DMS79 treated with DMSO at 0.1 percent for 48 hours (cell line): ENCODE data around the gene DCAF8.
A peak's percentile ranks its signal among the peaks of the same experiment; 100 is the strongest.

Source experiments
- DNase-seq: peaks from one replicate; lab custom pipeline; 2025; lab: John Stamatoyannopoulos, UW

Gene DCAF8

GRCh38 chr1:160204526-160205241 is 57.7 kb downstream of the DCAF8 start:
- DNase-seq, result no peak

GRCh38 chr1:160200786-160201185 is 61.6 kb downstream of the DCAF8 start:
- no peak for DNase-seq

- DNase-seq, result no peak
Observed at GRCh38 chr1:160197231-160197630, 65.1 kb downstream of the DCAF8 start.

GRCh38 chr1:160196143-160196542 is 66.2 kb downstream of the DCAF8 start:
- no peak for DNase-seq

GRCh38 chr1:160194737-160195059 is 67.7 kb downstream of the DCAF8 start:
- DNase-seq, result no peak

GRCh38 chr1:160193832-160194736 is 68.3 kb downstream of the DCAF8 start:
- DNase-seq, result no peak

GRCh38 chr1:160193091-160193819 is 69.1 kb downstream of the DCAF8 start:
- peak; percentile 63 for DNase-seq

- no peak for DNase-seq
Observed at GRCh38 chr1:160192234-160192633, 70.1 kb downstream of the DCAF8 start.

GRCh38 chr1:160191756-160192155 is 70.6 kb downstream of the DCAF8 start:
- DNase-seq, result no peak

GRCh38 chr1:160189649-160190625 is 72.4 kb downstream of the DCAF8 start, which contains the start of gene CASQ1:
Gene CASQ1, plus strand, starts transcription at chr1:160190575. Its CDS starts 177 bp downstream, at chr1:160190752.
- no peak for DNase-seq

GRCh38 chr1:160188341-160188740 is 74.0 kb downstream of the DCAF8 start:
- DNase-seq, result no peak

- no peak for DNase-seq
Observed at GRCh38 chr1:160187407-160187806, 74.9 kb downstream of the DCAF8 start.

- no peak for DNase-seq
Observed at GRCh38 chr1:160186729-160187128, 75.6 kb downstream of the DCAF8 start.

- DNase-seq, result no peak
Observed at GRCh38 chr1:160186246-160186645, 76.1 kb downstream of the DCAF8 start.

- no peak for DNase-seq
Observed at GRCh38 chr1:160179336-160179735, 83.0 kb downstream of the DCAF8 start.

GRCh38 chr1:160178731-160179130 is 83.6 kb downstream of the DCAF8 start:
- no peak for DNase-seq

- DNase-seq, result no peak
Observed at GRCh38 chr1:160177667-160178066, 84.7 kb downstream of the DCAF8 start.

- no peak for DNase-seq
Observed at GRCh38 chr1:160177231-160177630, 85.1 kb downstream of the DCAF8 start.

GRCh38 chr1:160171980-160172379 is 90.4 kb downstream of the DCAF8 start:
- no peak for DNase-seq

GRCh38 chr1:160171354-160171753 is 91.0 kb downstream of the DCAF8 start:
- DNase-seq, result no peak
